HT-29 (cell line): ENCODE data around the gene FTSJ3. TPM values are rescaled to one million over a fixed set of nuclear protein-coding genes. Genes with fewer than 3 reads are reported as not detected.
"Not testable (repeated sequence)": the region's sequence is repeated elsewhere in the genome, so short reads cannot be mapped to it uniquely, and the experiment has no call there.

Experiments
- DNase-seq: peaks from one replicate; pipeline ENCODE4 v3.0.0-alpha.2; 2015; ENCODE audit warnings: low spot score
- total RNA-seq: library from RNA; depleted of rRNA; stranded (reverse); fragments of >200 nt; shearing (Covaris generic); gene quantifications from 2 replicates; pipeline ENCODE4 v1.2.3, GENCODE V29; 2014

FTSJ3 gene
- total RNA-seq, 1 experiment from 2014 or later: 41.7 TPM

- no peak for DNase-seq
These were observed 16.6 kb upstream of the FTSJ3 start for GRCh38 chr17:63843910-63844677.

GRCh38 chr17:63843387-63843888 lies 16.0 kb upstream of the FTSJ3 start:
- DNase-seq: not testable (repeated sequence)

- DNase-seq: peak; percentile 98
These were observed 15.3 kb upstream of the FTSJ3 start, which contains the start of gene SMARCD2 for GRCh38 chr17:63842540-63843386. Gene SMARCD2, minus strand, starts transcription at chr17:63842685. Its CDS starts 11 bp downstream, at chr17:63842674.

GRCh38 chr17:63842173-63842539 lies 14.7 kb upstream of the FTSJ3 start:
- no peak for DNase-seq

GRCh38 chr17:63841350-63842172 lies 14.1 kb upstream of the FTSJ3 start:
- peak; percentile 39 for DNase-seq

GRCh38 chr17:63840591-63841349 lies 13.3 kb upstream of the FTSJ3 start:
- DNase-seq: no peak

- DNase-seq: peak; percentile 45
These were observed 11.2 kb upstream of the FTSJ3 start for GRCh38 chr17:63838631-63839171.

- no peak for DNase-seq
These were observed 10.6 kb upstream of the FTSJ3 start for GRCh38 chr17:63837962-63838600.

- DNase-seq: no peak
These were observed 10.0 kb upstream of the FTSJ3 start for GRCh38 chr17:63837480-63837879.

GRCh38 chr17:63836811-63837210 lies 9.3 kb upstream of the FTSJ3 start:
- no peak for DNase-seq

GRCh38 chr17:63835167-63835720 lies 7.8 kb upstream of the FTSJ3 start:
- DNase-seq: no peak

GRCh38 chr17:63834431-63835166 lies 7.1 kb upstream of the FTSJ3 start:
- peak; percentile 81 for DNase-seq

GRCh38 chr17:63833741-63834373 lies 6.4 kb upstream of the FTSJ3 start:
- no peak for DNase-seq

- no peak for DNase-seq
These were observed 5.7 kb upstream of the FTSJ3 start for GRCh38 chr17:63833026-63833740.

GRCh38 chr17:63832455-63832854 lies 5.0 kb upstream of the FTSJ3 start:
- no peak for DNase-seq

- no peak for DNase-seq
These were observed 4.6 kb upstream of the FTSJ3 start for GRCh38 chr17:63832014-63832413.

- DNase-seq: no peak
These were observed 4.0 kb upstream of the FTSJ3 start for GRCh38 chr17:63831505-63831904.
